HL-60 (cell line): ENCODE results near the gene GGACT.

ENCODE experiments used
- DNase-seq, 2 experiments: peaks; one replicate each; pipeline ENCODE4 v3.0.0-alpha.2; 2010 to 2020; ENCODE audit warnings: low read depth in 1 of 2, low spot score in 1 of 2
- H3K27ac ChIP-seq: fragments of 250-450 bp; sonication (Bioruptor Pico); replicated peaks from 2 replicates; pipeline ENCODE4 v1.5.1; 2020; ENCODE audit warnings: mild to moderate bottlenecking, moderate library complexity
- H3K27me3 ChIP-seq: fragments of 250-450 bp; sonication (Bioruptor Pico); 2 replicates; pipeline ENCODE4 v1.5.1; 2021; ENCODE audit warnings: mild to moderate bottlenecking, moderate library complexity; ENCODE audit not compliant: insufficient read depth, poor library complexity, severe bottlenecking
- H3K4me3 ChIP-seq: replicated peaks from 2 replicates; pipeline ENCODE4 v1.5.1; 2011; ENCODE audit warnings: mild to moderate bottlenecking, control low read depth, low read length; ENCODE audit not compliant: insufficient read depth
- CTCF ChIP-seq: IDR thresholded peaks from one replicate; pipeline ENCODE4 v1.5.1; 2011; ENCODE audit warnings: low read length, control low read depth, inconsistent platforms; ENCODE audit not compliant: insufficient read depth
- GABPA ChIP-seq: IDR thresholded peaks from 2 replicates; pipeline ENCODE4 v1.6.1; 2012; ENCODE audit warnings: low read depth
- POLR2AphosphoS5 ChIP-seq: IDR thresholded peaks from 2 replicates; pipeline ENCODE4 v1.6.1; 2012; ENCODE audit warnings: low read depth
- REST ChIP-seq: IDR thresholded peaks from 2 replicates; pipeline ENCODE4 v1.6.1; 2012; ENCODE audit warnings: low read depth; ENCODE audit not compliant: insufficient replicate concordance
- SPI1 ChIP-seq: IDR thresholded peaks from 2 replicates; pipeline ENCODE4 v1.6.1; 2012; ENCODE audit warnings: low read depth, mild to moderate bottlenecking, borderline replicate concordance

Gene GGACT

GRCh38 chr13:100537486-100537885, 51.1 kb downstream of the GGACT start:
- no peaks in the 10 kb centered on the region for H3K27me3 ChIP-seq

GRCh38 chr13:100536643-100537180, 51.9 kb downstream of the GGACT start:
- no peaks in the 10 kb centered on the region for H3K27me3 ChIP-seq
- TF ChIP-seq SPI1 (no peak), CTCF (no peak), POLR2AphosphoS5 (no peak), GABPA (no peak), REST (no peak)
- no peak overlapping the region for H3K27ac ChIP-seq
- no peak for DNase-seq
- no peak overlapping the region for H3K4me3 ChIP-seq

More at GRCh38 chr13:100537486-100537885, 51.1 kb downstream of the GGACT start:
- TF ChIP-seq SPI1 = no peak
- TF ChIP-seq CTCF = no peak
- no peak for TF ChIP-seq POLR2AphosphoS5
- no peak for TF ChIP-seq GABPA
- no peak for TF ChIP-seq REST
- no peak for DNase-seq
- H3K4me3 ChIP-seq = no peak overlapping the region
- no peak overlapping the region for H3K27ac ChIP-seq

GRCh38 chr13:100535426-100536135, 53.0 kb downstream of the GGACT start:
- no peak overlapping the region for H3K27ac ChIP-seq
- DNase-seq = no peak
- TF ChIP-seq SPI1 (no peak), GABPA (no peak), REST (no peak), POLR2AphosphoS5 (no peak), CTCF (no peak)
- no peaks in the 10 kb centered on the region for H3K27me3 ChIP-seq
- no peak overlapping the region for H3K4me3 ChIP-seq
